Measurements from ENCODE around the gene NBEAL2.
"Not testable (repeated sequence)": the region's sequence is repeated elsewhere in the genome, so short reads cannot be mapped to it uniquely, and the experiment has no call there.

The NBEAL2 gene

GRCh38 chr3:47028146-47028545 lies 48.7 kb downstream of the NBEAL2 start:
- Histone ChIP-seq H3K4me3 (ENCODE audit: low read length) (no peak overlapping the region), H3K27me3 (replicated peaks; ENCODE audit: control insufficient read depth, insufficient read depth, low read length) (no peaks in the 10 kb centered on the region), H3K36me3 (ENCODE audit: control insufficient read depth, insufficient read depth, low read length, severe bottlenecking) (peaks cover 11% of the 10 kb centered on the region), H3K9ac (ENCODE audit: low read length) (no peak overlapping the region), H3K9me3 (ENCODE audit: control insufficient read depth, low read length) (no peaks in the 10 kb centered on the region), H3K4me1 (ENCODE audit: control insufficient read depth, insufficient read depth, low read length) (peaks cover 8% of the 10 kb centered on the region)
- DNase-seq (ENCODE audit: low read depth), result no peak

- Histone ChIP-seq H3K4me3 (ENCODE audit: low read length) (no peak overlapping the region), H3K4me1 (ENCODE audit: control insufficient read depth, insufficient read depth, low read length) (peaks cover 8% of the 10 kb centered on the region), H3K36me3 (ENCODE audit: control insufficient read depth, insufficient read depth, low read length, severe bottlenecking) (peaks cover 11% of the 10 kb centered on the region), H3K9me3 (ENCODE audit: control insufficient read depth, low read length) (no peaks in the 10 kb centered on the region), H3K9ac (ENCODE audit: low read length) (no peak overlapping the region), H3K27me3 (replicated peaks; ENCODE audit: control insufficient read depth, insufficient read depth, low read length) (no peaks in the 10 kb centered on the region)
- no peak for DNase-seq (ENCODE audit: low read depth)
Measured at GRCh38 chr3:47028667-47029066, 49.2 kb downstream of the NBEAL2 start.

GRCh38 chr3:47031041-47031440 lies 51.6 kb downstream of the NBEAL2 start:
- not testable (repeated sequence) for H3K9me3 ChIP-seq (ENCODE audit: control insufficient read depth, low read length); H3K4me1 ChIP-seq (ENCODE audit: control insufficient read depth, insufficient read depth, low read length); H3K27me3 ChIP-seq (replicated peaks; ENCODE audit: control insufficient read depth, insufficient read depth, low read length); DNase-seq (ENCODE audit: low read depth); H3K9ac ChIP-seq (ENCODE audit: low read length); H3K4me3 ChIP-seq (ENCODE audit: low read length)
- H3K36me3 ChIP-seq (ENCODE audit: control insufficient read depth, insufficient read depth, low read length, severe bottlenecking), result peaks cover 34% of the 10 kb centered on the region

- no peaks in the 10 kb centered on the region for H3K27me3 ChIP-seq (replicated peaks; ENCODE audit: control insufficient read depth, insufficient read depth, low read length)
- no peak for DNase-seq (ENCODE audit: low read depth)
- no peaks in the 10 kb centered on the region for H3K9me3 ChIP-seq (ENCODE audit: control insufficient read depth, low read length)
- no peaks in the 10 kb centered on the region for H3K4me1 ChIP-seq (ENCODE audit: control insufficient read depth, insufficient read depth, low read length)
- peaks cover 58% of the 10 kb centered on the region for H3K36me3 ChIP-seq (ENCODE audit: control insufficient read depth, insufficient read depth, low read length, severe bottlenecking)
- no peak overlapping the region for H3K9ac ChIP-seq (ENCODE audit: low read length)
- H3K4me3 ChIP-seq (ENCODE audit: low read length), result no peak overlapping the region
Measured at GRCh38 chr3:47034868-47035489, 55.5 kb downstream of the NBEAL2 start.

- DNase-seq (ENCODE audit: low read depth), result peak; percentile 88
- no peaks in the 10 kb centered on the region for H3K4me1 ChIP-seq (ENCODE audit: control insufficient read depth, insufficient read depth, low read length)
- H3K36me3 ChIP-seq (ENCODE audit: control insufficient read depth, insufficient read depth, low read length, severe bottlenecking), result peaks cover 65% of the 10 kb centered on the region
- no peak overlapping the region for H3K9ac ChIP-seq (ENCODE audit: low read length)
- H3K4me3 ChIP-seq (ENCODE audit: low read length), result no peak overlapping the region
- H3K27me3 ChIP-seq (replicated peaks; ENCODE audit: control insufficient read depth, insufficient read depth, low read length), result no peaks in the 10 kb centered on the region
- no peaks in the 10 kb centered on the region for H3K9me3 ChIP-seq (ENCODE audit: control insufficient read depth, low read length)
Measured at GRCh38 chr3:47035645-47036044, 56.2 kb downstream of the NBEAL2 start.

GRCh38 chr3:47036145-47036544 lies 56.7 kb downstream of the NBEAL2 start:
- H3K4me3 ChIP-seq (ENCODE audit: low read length), result no peak overlapping the region
- H3K27me3 ChIP-seq (replicated peaks; ENCODE audit: control insufficient read depth, insufficient read depth, low read length), result no peaks in the 10 kb centered on the region
- no peaks in the 10 kb centered on the region for H3K4me1 ChIP-seq (ENCODE audit: control insufficient read depth, insufficient read depth, low read length)
- no peaks in the 10 kb centered on the region for H3K9me3 ChIP-seq (ENCODE audit: control insufficient read depth, low read length)
- no peak overlapping the region for H3K9ac ChIP-seq (ENCODE audit: low read length)
- DNase-seq (ENCODE audit: low read depth), result no peak
- H3K36me3 ChIP-seq (ENCODE audit: control insufficient read depth, insufficient read depth, low read length, severe bottlenecking), result peaks cover 70% of the 10 kb centered on the region

GRCh38 chr3:47037302-47037701 lies 57.8 kb downstream of the NBEAL2 start:
- DNase-seq (ENCODE audit: low read depth); H3K9me3 ChIP-seq (ENCODE audit: control insufficient read depth, low read length); H3K9ac ChIP-seq (ENCODE audit: low read length); H3K4me3 ChIP-seq (ENCODE audit: low read length); H3K4me1 ChIP-seq (ENCODE audit: control insufficient read depth, insufficient read depth, low read length); H3K27me3 ChIP-seq (replicated peaks; ENCODE audit: control insufficient read depth, insufficient read depth, low read length): not testable (repeated sequence)
- peaks cover 79% of the 10 kb centered on the region for H3K36me3 ChIP-seq (ENCODE audit: control insufficient read depth, insufficient read depth, low read length, severe bottlenecking)

- no peak overlapping the region for H3K4me3 ChIP-seq (ENCODE audit: low read length)
- no peaks in the 10 kb centered on the region for H3K4me1 ChIP-seq (ENCODE audit: control insufficient read depth, insufficient read depth, low read length)
- no peaks in the 10 kb centered on the region for H3K27me3 ChIP-seq (replicated peaks; ENCODE audit: control insufficient read depth, insufficient read depth, low read length)
- H3K36me3 ChIP-seq (ENCODE audit: control insufficient read depth, insufficient read depth, low read length, severe bottlenecking), result peaks cover 80% of the 10 kb centered on the region
- H3K9ac ChIP-seq (ENCODE audit: low read length), result no peak overlapping the region
- no peaks in the 10 kb centered on the region for H3K9me3 ChIP-seq (ENCODE audit: control insufficient read depth, low read length)
- DNase-seq (ENCODE audit: low read depth), result no peak
Measured at GRCh38 chr3:47041114-47041513, 61.6 kb downstream of the NBEAL2 start.

GRCh38 chr3:47042231-47042791 lies 62.8 kb downstream of the NBEAL2 start:
- Histone ChIP-seq H3K27me3 (replicated peaks; ENCODE audit: control insufficient read depth, insufficient read depth, low read length) (no peaks in the 10 kb centered on the region), H3K9me3 (ENCODE audit: control insufficient read depth, low read length) (no peaks in the 10 kb centered on the region), H3K36me3 (ENCODE audit: control insufficient read depth, insufficient read depth, low read length, severe bottlenecking) (peaks cover 71% of the 10 kb centered on the region), H3K4me1 (ENCODE audit: control insufficient read depth, insufficient read depth, low read length) (no peaks in the 10 kb centered on the region), H3K9ac (ENCODE audit: low read length) (no peak overlapping the region), H3K4me3 (ENCODE audit: low read length) (no peak overlapping the region)
- no peak for DNase-seq (ENCODE audit: low read depth)

- Histone ChIP-seq H3K9ac (ENCODE audit: low read length) (no peak overlapping the region), H3K4me3 (ENCODE audit: low read length) (no peak overlapping the region), H3K27me3 (replicated peaks; ENCODE audit: control insufficient read depth, insufficient read depth, low read length) (no peaks in the 10 kb centered on the region), H3K9me3 (ENCODE audit: control insufficient read depth, low read length) (no peaks in the 10 kb centered on the region), H3K36me3 (ENCODE audit: control insufficient read depth, insufficient read depth, low read length, severe bottlenecking) (peaks cover 31% of the 10 kb centered on the region), H3K4me1 (ENCODE audit: control insufficient read depth, insufficient read depth, low read length) (no peaks in the 10 kb centered on the region)
- no peak for DNase-seq (ENCODE audit: low read depth)
Measured at GRCh38 chr3:47047069-47047468, 67.6 kb downstream of the NBEAL2 start.

GRCh38 chr3:47047673-47048072 lies 68.2 kb downstream of the NBEAL2 start:
- Histone ChIP-seq H3K4me1 (ENCODE audit: control insufficient read depth, insufficient read depth, low read length) (no peaks in the 10 kb centered on the region), H3K27me3 (replicated peaks; ENCODE audit: control insufficient read depth, insufficient read depth, low read length) (no peaks in the 10 kb centered on the region), H3K9ac (ENCODE audit: low read length) (no peak overlapping the region), H3K4me3 (ENCODE audit: low read length) (no peak overlapping the region), H3K36me3 (ENCODE audit: control insufficient read depth, insufficient read depth, low read length, severe bottlenecking) (peaks cover 27% of the 10 kb centered on the region), H3K9me3 (ENCODE audit: control insufficient read depth, low read length) (no peaks in the 10 kb centered on the region)
- peak; percentile 24 for DNase-seq (ENCODE audit: low read depth)

GRCh38 chr3:47054412-47054811 lies 74.9 kb downstream of the NBEAL2 start:
- Histone ChIP-seq H3K9me3 (ENCODE audit: control insufficient read depth, low read length) (no peaks in the 10 kb centered on the region), H3K9ac (ENCODE audit: low read length) (no peak overlapping the region), H3K36me3 (ENCODE audit: control insufficient read depth, insufficient read depth, low read length, severe bottlenecking) (peaks cover 23% of the 10 kb centered on the region), H3K4me3 (ENCODE audit: low read length) (no peak overlapping the region), H3K27me3 (replicated peaks; ENCODE audit: control insufficient read depth, insufficient read depth, low read length) (no peaks in the 10 kb centered on the region), H3K4me1 (ENCODE audit: control insufficient read depth, insufficient read depth, low read length) (peaks cover 5% of the 10 kb centered on the region)
- no peak for DNase-seq (ENCODE audit: low read depth)

Data from adipocyte (in vitro differentiated cells).